SK-N-MC (cell line): ENCODE results near the gene BRAP.

Experiments used
- EZH2 ChIP-seq: fragments of 200-600 bp; sonication (generic); IDR thresholded peaks from one replicate; pipeline ENCODE4 v1.6.1; 2017; ENCODE audit warnings: antibody characterized with exemption
- FOXP2 ChIP-seq: optimal IDR thresholded peaks from 2 replicates; pipeline ENCODE3; 2011; ENCODE audit warnings: mild to moderate bottlenecking, moderate library complexity; ENCODE audit not compliant: insufficient read depth; ENCODE audit errors: extremely low read length, control extremely low read depth
- POLR2AphosphoS5 ChIP-seq: IDR thresholded peaks from 2 replicates; pipeline ENCODE4 v1.6.1; 2012; ENCODE audit warnings: mild to moderate bottlenecking, low read depth, low read length, borderline replicate concordance

DNA sequence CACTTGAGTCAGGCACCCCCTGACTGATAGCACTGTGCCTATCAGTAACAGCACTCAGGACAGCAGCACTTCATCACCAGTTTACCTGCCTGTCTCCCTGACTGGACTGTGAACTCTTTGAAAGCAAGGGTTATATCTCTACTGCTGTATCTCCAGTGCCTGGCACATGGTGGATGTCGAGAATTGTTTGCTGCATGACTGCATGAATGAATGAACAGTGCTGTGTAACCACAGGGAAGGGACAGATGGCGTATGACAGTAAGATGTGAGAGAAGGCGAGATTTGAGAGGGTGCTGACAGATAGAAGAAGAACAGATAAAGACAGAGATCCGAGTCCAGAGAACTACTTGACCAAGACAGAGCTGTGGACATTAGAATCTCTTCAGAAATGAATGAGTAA is 29.7 kb downstream of the BRAP start:
- no peak for TF ChIP-seq POLR2AphosphoS5
- TF ChIP-seq EZH2 = no peak
- no peak for TF ChIP-seq FOXP2
